Forelimb muscle (tissue), 1 donor: ENCODE data around the gene RASAL3. TPM values are rescaled to one million over a fixed set of nuclear protein-coding genes. Genes with fewer than 3 reads are reported as not detected.
"Not testable (repeated sequence)": the region's sequence is repeated elsewhere in the genome, so short reads cannot be mapped to it uniquely, and the experiment has no call there.

ENCODE experiments used
- DNase-seq: peaks from one replicate; pipeline ENCODE4 v3.0.0-alpha.2; 2013; ENCODE audit warnings: low read depth
- polyA plus RNA-seq: library from polyadenylated mRNA; unstranded; fragments of 120-200 nt; gene quantifications from one replicate; pipeline ENCODE4 v1.2.1, GENCODE V29; 2013; ENCODE audit not compliant: insufficient read length

The RASAL3 gene
- polyA plus RNA-seq, 1 donor = 0.90 TPM

- no peak for DNase-seq
Measured at GRCh38 chr19:15421136-15421695, 43.1 kb downstream of the RASAL3 start.

GRCh38 chr19:15419413-15420025 lies 44.8 kb downstream of the RASAL3 start:
- no peak for DNase-seq

GRCh38 chr19:15418579-15419412 lies 45.5 kb downstream of the RASAL3 start, which contains the start of gene AKAP8L:
Gene AKAP8L (minus strand): TSS chr19:15418988. CDS start chr19:15418923, 65 bp downstream.
- DNase-seq = peak; percentile 99

GRCh38 chr19:15418231-15418578 lies 46.1 kb downstream of the RASAL3 start:
- no peak for DNase-seq

- DNase-seq = no peak
Measured at GRCh38 chr19:15417699-15418098, 46.6 kb downstream of the RASAL3 start.

GRCh38 chr19:15412832-15413231 lies 51.5 kb downstream of the RASAL3 start:
- no peak for DNase-seq

GRCh38 chr19:15411351-15411750 lies 53.0 kb downstream of the RASAL3 start:
- not testable (repeated sequence) for DNase-seq

GRCh38 chr19:15404780-15405211 lies 59.5 kb downstream of the RASAL3 start:
- no peak for DNase-seq

GRCh38 chr19:15404097-15404779 lies 60.1 kb downstream of the RASAL3 start:
- DNase-seq = no peak

GRCh38 chr19:15403151-15403531 lies 61.2 kb downstream of the RASAL3 start:
- no peak for DNase-seq

- DNase-seq = no peak
Measured at GRCh38 chr19:15402411-15403150, 61.8 kb downstream of the RASAL3 start.

Other genes starting within 250 kb of the RASAL3 start
- gene EPHX3, start 232.1 kb downstream of the RASAL3 start, polyA plus RNA-seq = 0.30 TPM
- 35.7 TPM for gene BRD4, start 132.0 kb downstream of the RASAL3 start, polyA plus RNA-seq
- 20.9 TPM for gene AKAP8, start 84.8 kb downstream of the RASAL3 start, polyA plus RNA-seq
- 69.5 TPM for gene AKAP8L, start 45.6 kb downstream of the RASAL3 start, polyA plus RNA-seq
- 31.2 TPM for gene WIZ, start 14.6 kb downstream of the RASAL3 start, polyA plus RNA-seq
- not detected for gene PGLYRP2, start 15.0 kb upstream of the RASAL3 start, polyA plus RNA-seq
- not detected for gene CYP4F22, start 44.0 kb upstream of the RASAL3 start, polyA plus RNA-seq
- gene CYP4F8, start 150.7 kb upstream of the RASAL3 start, polyA plus RNA-seq = not detected
- gene CYP4F3, start 176.4 kb upstream of the RASAL3 start, polyA plus RNA-seq = 0.24 TPM
- 0.62 TPM for gene CYP4F12, start 208.5 kb upstream of the RASAL3 start, polyA plus RNA-seq